Skeletal muscle tissue (tissue), 4 donors: ENCODE measurements around the gene RFX3. TPM values are rescaled to one million over a fixed set of nuclear protein-coding genes. Genes with fewer than 3 reads are reported as not detected.

Source experiments
- H3K27ac ChIP-seq: one replicate; pipeline ENCODE4 v1.7.0; 2013; ENCODE audit warnings: mild to moderate bottlenecking, low read depth, low read length, inconsistent platforms
- H3K27me3 ChIP-seq, 3 donors: one replicate each; pipeline ENCODE4 v1.7.0; 2013; ENCODE audit warnings: low read length in 3 of 3; ENCODE audit not compliant: control insufficient read depth in 3 of 3, insufficient read depth in 3 of 3
- H3K36me3 ChIP-seq, 3 donors: one replicate each; pipeline ENCODE4 v1.7.0; 2013; ENCODE audit warnings: low read length in 3 of 3; ENCODE audit not compliant: control insufficient read depth in 3 of 3, insufficient read depth in 3 of 3
- H3K4me1 ChIP-seq, 3 donors: one replicate each; pipeline ENCODE4 v1.7.0; 2013; ENCODE audit warnings: low read length in 3 of 3, mild to moderate bottlenecking in 3 of 3; ENCODE audit not compliant: control insufficient read depth in 3 of 3, insufficient read depth in 3 of 3
- H3K4me3 ChIP-seq, 3 donors: one replicate each; pipeline ENCODE4 v1.7.0; 2013; ENCODE audit warnings: low read length in 3 of 3
- H3K9ac ChIP-seq, 3 donors: one replicate each; pipeline ENCODE4 v1.7.0; 2013; ENCODE audit warnings: low read length in 3 of 3, mild to moderate bottlenecking in 3 of 3, moderate library complexity in 2 of 3, low read depth in 1 of 3
- H3K9me3 ChIP-seq, 3 donors: one replicate each; pipeline ENCODE4 v1.7.0; 2013; ENCODE audit warnings: low read length in 3 of 3; ENCODE audit not compliant: control insufficient read depth in 3 of 3
- total RNA-seq: library from RNA; depleted of rRNA; stranded (reverse); fragments of >200 nt; gene quantifications from one replicate; pipeline ENCODE4 v1.2.3, GENCODE V29; 2014
- donor health status: Osteomylitis.

RFX3 gene
- total RNA-seq, 1 donor from 2014 or later, result 9.9 TPM

DNA sequence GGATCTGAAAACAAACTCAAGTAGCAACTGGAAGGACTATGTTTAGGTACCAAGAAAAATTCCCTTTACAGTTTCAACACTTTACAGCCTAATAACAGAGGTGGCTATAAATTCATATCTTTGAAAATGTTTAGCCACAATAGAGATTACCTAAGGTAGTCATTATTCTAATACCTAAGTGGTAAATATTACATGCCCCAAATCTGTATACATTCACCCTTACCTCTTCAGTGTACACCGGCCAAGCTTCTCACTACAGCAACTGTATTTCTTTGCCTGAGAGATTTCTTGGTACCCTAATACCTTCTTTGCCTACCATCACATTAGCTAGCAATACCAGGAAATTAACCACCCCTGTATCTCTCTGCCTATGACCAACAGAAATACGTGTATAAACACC is 154.0 kb downstream of the RFX3 start:
- Histone ChIP-seq H3K27me3 (no peaks in the 10 kb centered on the region), H3K36me3 (no peaks in the 10 kb centered on the region), H3K27ac (no peak overlapping the region), H3K4me1 (peaks cover 0 to 3% (median 0%) of the 10 kb centered on the region in 3 donors), H3K9ac (no peak overlapping the region), H3K9me3 (no peaks in the 10 kb centered on the region), H3K4me3 (no peak overlapping the region)

DNA sequence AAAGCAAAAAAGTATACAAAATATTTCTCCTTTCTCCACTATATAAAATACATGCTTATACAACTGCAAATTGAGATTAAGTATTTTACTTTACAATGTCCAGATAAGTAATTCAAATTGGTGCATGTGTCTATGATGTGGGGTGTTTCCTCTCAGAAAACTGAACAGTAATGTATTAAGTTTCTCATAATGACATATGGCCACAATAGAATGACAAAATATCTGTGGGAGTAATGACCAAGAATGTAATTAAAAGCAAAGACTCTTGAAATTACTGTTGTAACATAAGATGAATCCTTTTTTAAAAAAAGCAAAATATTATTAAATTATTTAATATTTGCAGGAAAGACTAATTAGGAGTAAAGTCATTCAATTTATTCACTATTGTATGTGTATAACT is 155.1 kb downstream of the RFX3 start:
- H3K4me1 ChIP-seq, result peaks cover 0 to 3% (median 0%) of the 10 kb centered on the region in 3 donors
- H3K9ac ChIP-seq, result no peak overlapping the region
- no peaks in the 10 kb centered on the region for H3K9me3 ChIP-seq
- H3K27ac ChIP-seq, result no peak overlapping the region
- H3K36me3 ChIP-seq, result no peaks in the 10 kb centered on the region
- H3K4me3 ChIP-seq, result no peak overlapping the region
- no peaks in the 10 kb centered on the region for H3K27me3 ChIP-seq

DNA sequence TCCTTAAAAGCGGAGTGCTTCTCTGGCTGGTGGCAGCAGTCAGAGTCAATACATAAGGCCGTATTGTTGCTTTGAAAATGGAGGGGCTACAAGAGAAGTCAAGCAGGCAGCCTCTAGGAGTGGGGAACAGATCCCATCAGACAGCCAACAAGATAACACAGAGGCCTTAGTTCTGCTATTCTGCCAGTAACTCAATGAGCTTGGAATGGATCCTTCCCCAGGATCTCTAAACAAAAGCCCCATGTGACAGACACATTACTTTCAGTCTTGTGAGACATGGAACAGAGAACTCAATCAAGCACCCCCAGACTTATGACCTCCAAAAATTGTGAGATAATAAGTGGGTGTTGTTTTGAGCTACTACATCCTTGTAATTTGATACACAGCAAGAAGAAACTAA is 158.6 kb downstream of the RFX3 start:
- Histone ChIP-seq H3K4me3 (no peak overlapping the region), H3K27me3 (no peaks in the 10 kb centered on the region), H3K27ac (no peak overlapping the region), H3K4me1 (peaks cover 0 to 7% (median 3%) of the 10 kb centered on the region in 3 donors), H3K9me3 (no peaks in the 10 kb centered on the region), H3K9ac (no peak overlapping the region), H3K36me3 (no peaks in the 10 kb centered on the region)

DNA sequence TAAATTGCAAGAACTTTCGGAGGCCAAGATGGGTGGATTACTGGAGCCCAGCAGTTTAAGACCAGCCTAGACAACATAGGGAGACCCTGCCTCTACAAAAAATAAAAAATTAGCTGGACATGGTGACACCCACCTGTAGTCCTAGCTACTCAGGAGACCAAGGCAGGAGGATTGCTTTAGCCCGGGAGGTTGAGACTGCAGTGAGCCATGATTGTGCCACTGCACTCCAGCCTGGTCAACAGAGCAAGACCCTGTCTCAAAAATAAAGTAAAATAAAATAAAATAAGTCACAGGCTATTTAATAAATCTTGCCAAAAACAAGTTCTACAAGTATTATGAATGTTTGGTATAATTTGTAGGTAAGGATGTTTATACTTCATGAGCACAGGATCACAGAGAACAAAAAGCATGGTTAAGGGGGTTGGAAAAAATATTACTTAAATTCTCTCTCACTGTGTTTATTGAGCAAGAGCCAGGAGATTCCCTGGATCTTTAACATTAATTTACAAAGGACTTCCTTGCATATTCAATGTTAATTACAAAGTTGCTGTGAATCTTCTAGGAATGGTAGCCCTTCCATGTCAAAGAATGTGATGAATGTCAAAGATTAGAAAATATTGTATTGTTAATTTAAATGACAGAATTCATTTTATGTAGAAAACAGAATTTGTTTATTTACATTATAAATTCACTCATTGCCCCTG is 164.0 kb downstream of the RFX3 start:
- H3K27ac ChIP-seq, result no peak overlapping the region
- no peaks in the 10 kb centered on the region for H3K27me3 ChIP-seq
- peaks cover 0 to 4% (median 3%) of the 10 kb centered on the region in 3 donors for H3K4me1 ChIP-seq
- H3K36me3 ChIP-seq, result no peaks in the 10 kb centered on the region
- no peaks in the 10 kb centered on the region for H3K9me3 ChIP-seq
- H3K4me3 ChIP-seq, result no peak overlapping the region
- H3K9ac ChIP-seq, result no peak overlapping the region

DNA sequence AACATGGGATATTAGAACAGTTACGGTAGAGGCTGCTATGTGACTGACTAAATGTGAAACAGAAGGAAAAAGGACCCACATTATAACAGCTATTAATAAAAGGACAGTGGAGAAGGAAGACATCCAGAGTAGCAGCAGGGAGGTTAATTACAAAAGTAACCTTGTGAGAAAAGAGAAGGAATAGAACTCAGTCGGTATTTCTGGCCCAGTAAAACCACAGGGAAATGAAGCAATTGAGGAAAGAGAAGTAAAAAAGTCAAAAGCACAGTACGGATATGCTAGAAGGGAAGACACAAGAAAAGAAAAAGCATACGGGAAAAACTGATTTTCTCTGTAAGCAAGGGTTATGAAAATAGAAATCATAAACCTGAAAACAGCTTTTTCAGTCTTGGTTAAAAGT is 164.7 kb downstream of the RFX3 start:
- H3K4me1 ChIP-seq, result peaks cover 0 to 4% (median 3%) of the 10 kb centered on the region in 3 donors
- no peak overlapping the region for H3K9ac ChIP-seq
- H3K9me3 ChIP-seq, result no peaks in the 10 kb centered on the region
- H3K4me3 ChIP-seq, result no peak overlapping the region
- H3K36me3 ChIP-seq, result no peaks in the 10 kb centered on the region
- no peaks in the 10 kb centered on the region for H3K27me3 ChIP-seq
- H3K27ac ChIP-seq, result no peak overlapping the region

DNA sequence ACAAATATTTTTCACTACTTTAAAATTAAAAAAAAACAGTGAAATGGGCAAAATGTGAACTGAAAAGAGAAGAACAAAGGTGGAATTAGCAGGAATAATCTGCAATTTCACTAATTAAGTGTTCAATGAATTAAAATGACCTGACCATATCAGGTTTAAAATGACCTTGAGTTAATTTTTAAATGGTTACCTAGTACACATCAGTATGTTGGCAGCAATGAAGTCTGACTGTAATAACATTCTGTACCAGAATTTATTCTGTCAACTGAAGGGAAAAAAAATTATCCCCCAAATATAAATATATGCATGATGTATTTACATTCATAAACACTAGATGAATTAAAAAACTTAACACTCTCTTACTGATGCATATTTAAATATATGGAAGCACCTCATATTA is 165.6 kb downstream of the RFX3 start:
- peaks cover 0 to 4% (median 3%) of the 10 kb centered on the region in 3 donors for H3K4me1 ChIP-seq
- no peak overlapping the region for H3K27ac ChIP-seq
- no peak overlapping the region for H3K9ac ChIP-seq
- H3K9me3 ChIP-seq, result no peaks in the 10 kb centered on the region
- no peak overlapping the region for H3K4me3 ChIP-seq
- no peaks in the 10 kb centered on the region for H3K27me3 ChIP-seq
- no peaks in the 10 kb centered on the region for H3K36me3 ChIP-seq

DNA sequence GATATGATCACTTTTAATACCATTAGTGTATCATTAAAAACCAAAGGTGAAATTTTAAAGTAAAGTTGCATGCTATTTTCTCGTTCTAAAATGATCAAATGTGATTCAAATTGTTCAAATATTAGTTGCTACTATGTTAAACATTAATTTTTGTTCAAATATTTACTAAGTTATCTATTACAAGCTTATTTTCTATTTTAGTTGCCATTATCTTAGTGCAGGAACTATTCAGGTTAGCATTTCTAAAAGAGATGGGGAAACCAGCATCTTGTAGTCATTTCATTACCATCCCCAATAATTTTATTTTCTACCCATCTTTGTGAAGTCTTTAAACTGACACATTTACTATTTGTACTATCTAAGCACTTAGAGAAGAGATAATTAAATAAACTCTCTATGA is 166.0 kb downstream of the RFX3 start:
- Histone ChIP-seq H3K36me3 (no peaks in the 10 kb centered on the region), H3K9ac (no peak overlapping the region), H3K27ac (no peak overlapping the region), H3K4me1 (peaks cover 0 to 4% (median 3%) of the 10 kb centered on the region in 3 donors), H3K27me3 (no peaks in the 10 kb centered on the region), H3K4me3 (no peak overlapping the region), H3K9me3 (no peaks in the 10 kb centered on the region)

DNA sequence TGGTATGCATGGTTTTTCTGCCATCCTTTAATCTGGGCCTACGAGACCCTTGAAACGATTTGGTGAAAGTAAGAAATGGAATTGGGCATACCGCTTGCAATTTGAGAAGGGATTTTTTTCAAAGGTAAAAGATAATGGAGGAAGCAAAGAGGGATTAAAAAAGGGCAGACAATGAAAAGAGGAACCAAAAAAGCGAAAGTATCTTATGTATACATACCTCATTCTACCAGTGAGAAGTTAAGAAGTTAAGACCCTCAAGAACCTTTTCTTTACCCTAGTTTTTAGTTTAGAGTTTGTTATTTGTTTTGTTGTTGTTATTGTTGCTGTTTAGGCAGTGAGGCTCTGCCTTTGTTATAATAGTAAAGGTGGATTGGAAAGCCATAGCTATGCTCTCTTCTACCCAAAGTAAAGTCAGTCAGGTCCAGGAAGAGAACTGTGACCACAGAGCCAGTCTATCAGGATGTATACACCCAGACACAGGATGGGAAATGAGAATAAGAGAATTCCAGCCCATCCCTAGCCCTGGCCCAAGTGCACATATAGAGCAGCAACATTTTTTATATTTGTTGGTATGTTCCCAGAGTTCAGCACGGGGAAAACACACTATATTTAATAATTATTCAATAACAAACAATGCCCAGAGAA is 166.6 kb downstream of the RFX3 start:
- H3K4me3 ChIP-seq, result no peak overlapping the region
- no peaks in the 10 kb centered on the region for H3K36me3 ChIP-seq
- H3K4me1 ChIP-seq, result peaks cover 0 to 4% (median 3%) of the 10 kb centered on the region in 3 donors
- no peak overlapping the region for H3K27ac ChIP-seq
- H3K27me3 ChIP-seq, result no peaks in the 10 kb centered on the region
- H3K9me3 ChIP-seq, result no peaks in the 10 kb centered on the region
- H3K9ac ChIP-seq, result no peak overlapping the region

DNA sequence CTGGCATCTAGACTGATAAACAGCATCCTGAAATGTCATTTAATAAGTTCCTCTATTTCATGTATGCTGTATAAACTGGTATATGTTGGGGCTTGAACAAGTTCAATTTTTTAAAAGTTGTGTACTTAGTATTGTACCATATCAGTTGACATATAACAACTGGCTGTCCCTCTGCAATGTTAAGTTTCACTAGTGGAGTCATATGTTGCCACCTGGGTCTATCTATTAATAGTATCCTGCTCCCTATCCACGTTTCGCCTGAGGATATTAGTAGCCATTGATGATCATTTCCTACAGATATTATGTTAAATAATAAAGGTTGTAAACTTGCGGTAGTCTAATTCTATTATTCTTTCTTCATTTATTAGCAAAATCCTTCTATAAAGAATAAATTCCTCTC is 177.6 kb downstream of the RFX3 start:
- Histone ChIP-seq H3K9me3 (no peaks in the 10 kb centered on the region), H3K9ac (no peak overlapping the region), H3K4me1 (peaks cover 0 to 3% (median 0%) of the 10 kb centered on the region in 3 donors), H3K4me3 (no peak overlapping the region), H3K36me3 (no peaks in the 10 kb centered on the region), H3K27me3 (no peaks in the 10 kb centered on the region), H3K27ac (no peak overlapping the region)

DNA sequence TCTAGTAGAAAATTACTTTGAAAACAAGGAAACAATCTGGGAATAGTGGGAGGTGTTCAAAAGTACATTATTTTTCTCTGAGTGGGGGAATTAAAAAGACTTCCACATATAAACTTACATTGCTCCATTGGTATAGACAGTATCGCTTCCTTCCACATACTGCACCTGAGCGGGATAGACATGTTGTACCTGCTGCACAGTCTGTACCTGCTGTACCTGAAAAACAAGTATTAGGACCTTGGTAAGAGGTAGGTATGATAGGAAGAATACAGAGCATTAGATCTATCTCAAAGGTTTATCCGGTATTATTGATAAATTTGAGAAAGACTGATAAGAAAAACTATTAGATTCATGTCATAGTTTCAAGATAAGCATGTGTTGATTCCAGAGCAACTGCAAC is 179.3 kb downstream of the RFX3 start:
- Histone ChIP-seq H3K9ac (no peak overlapping the region), H3K4me1 (peaks cover 0 to 3% (median 0%) of the 10 kb centered on the region in 3 donors), H3K27me3 (no peaks in the 10 kb centered on the region), H3K36me3 (no peaks in the 10 kb centered on the region), H3K4me3 (no peak overlapping the region), H3K9me3 (no peaks in the 10 kb centered on the region), H3K27ac (no peak overlapping the region)
